AG08395 (cell line): ENCODE measurements around the gene BACH2.
A peak's percentile ranks its signal among the peaks of the same experiment; 100 is the strongest.

Experiments
- DNase-seq: peaks from one replicate; pipeline ENCODE4 v3.0.0; 2012; ENCODE audit warnings: mixed read lengths, low spot score

Gene BACH2

GRCh38 chr6:90237350-90237990 is 59.2 kb downstream of the BACH2 start:
- no peak for DNase-seq

- no peak for DNase-seq
These were observed 62.6 kb downstream of the BACH2 start for GRCh38 chr6:90233994-90234393.

GRCh38 chr6:90233213-90233612 is 63.4 kb downstream of the BACH2 start:
- no peak for DNase-seq

- no peak for DNase-seq
These were observed 64.8 kb downstream of the BACH2 start for GRCh38 chr6:90231798-90232197.

GRCh38 chr6:90231308-90231707 is 65.3 kb downstream of the BACH2 start:
- no peak for DNase-seq

GRCh38 chr6:90230548-90231215 is 66.0 kb downstream of the BACH2 start:
- DNase-seq, result no peak

GRCh38 chr6:90229331-90230010 is 67.2 kb downstream of the BACH2 start:
- no peak for DNase-seq

- DNase-seq, result no peak
These were observed 69.0 kb downstream of the BACH2 start for GRCh38 chr6:90227673-90228072.

- DNase-seq, result no peak
These were observed 69.4 kb downstream of the BACH2 start for GRCh38 chr6:90227213-90227612.

GRCh38 chr6:90226257-90226656 is 70.4 kb downstream of the BACH2 start:
- DNase-seq, result peak; percentile 34

- DNase-seq, result no peak
These were observed 72.4 kb downstream of the BACH2 start for GRCh38 chr6:90224196-90224595.

GRCh38 chr6:90222724-90223198 is 73.9 kb downstream of the BACH2 start:
- no peak for DNase-seq

GRCh38 chr6:90222008-90222407 is 74.6 kb downstream of the BACH2 start:
- no peak for DNase-seq

GRCh38 chr6:90221403-90221802 is 75.2 kb downstream of the BACH2 start:
- DNase-seq, result no peak

GRCh38 chr6:90220273-90220672 is 76.4 kb downstream of the BACH2 start:
- DNase-seq, result no peak

GRCh38 chr6:90219209-90219985 is 77.2 kb downstream of the BACH2 start:
- DNase-seq, result peak; percentile 72

- DNase-seq, result no peak
These were observed 77.8 kb downstream of the BACH2 start for GRCh38 chr6:90218959-90219208.

GRCh38 chr6:90217506-90218127 is 79.0 kb downstream of the BACH2 start:
- no peak for DNase-seq

- no peak for DNase-seq
These were observed 80.3 kb downstream of the BACH2 start for GRCh38 chr6:90216072-90216977.

- no peak for DNase-seq
These were observed 81.7 kb downstream of the BACH2 start for GRCh38 chr6:90214966-90215365.

- no peak for DNase-seq
These were observed 82.2 kb downstream of the BACH2 start for GRCh38 chr6:90214461-90214860.
